Cardiac fibroblast (primary cell): ENCODE results near the gene AP3B2.
"Not testable (repeated sequence)": the region's sequence is repeated elsewhere in the genome, so short reads cannot be mapped to it uniquely, and the experiment has no call there.

Source experiments
- DNase-seq, 2 donors: peaks; one replicate each; pipeline versions ENCODE4 v3.0.0 to v3.0.0-alpha.2; 2010; ENCODE audit warnings: low read depth in 2 of 2
- H3K4me3 ChIP-seq, 2 donors: replicated peaks in 1 of 2; 1 replicate in 1 of 2; 2 replicates in 1 of 2; pipeline ENCODE4 v1.5.1; 2011; ENCODE audit warnings: low read depth in 2 of 2, low read length in 2 of 2, mild to moderate bottlenecking in 2 of 2, moderate library complexity in 1 of 2
- CTCF ChIP-seq: IDR thresholded peaks from one replicate; pipeline ENCODE4 v1.5.1; 2011; ENCODE audit warnings: low read depth, mild to moderate bottlenecking, low read length, inconsistent platforms

Gene AP3B2

GRCh38 chr15:82647045-82647834 lies 62.4 kb downstream of the AP3B2 start, which contains the start of gene CPEB1:
Gene CPEB1 (minus strand): TSS chr15:82647363. CDS start chr15:82628459, 18,904 bp downstream.
- peak within 1 kb of the TSS; percentile 32 to 37 for H3K4me3 ChIP-seq
- no peak for TF ChIP-seq CTCF
- DNase-seq, result peak; percentile 27 to 47

- no peak for DNase-seq
- H3K4me3 ChIP-seq, result no peak overlapping the region
- TF ChIP-seq CTCF, result no peak
Observed at GRCh38 chr15:82646250-82647044, 63.2 kb downstream of the AP3B2 start.

- not testable (repeated sequence) for DNase-seq, H3K4me3 ChIP-seq
Observed at GRCh38 chr15:82644967-82645852, 64.5 kb downstream of the AP3B2 start.

GRCh38 chr15:82643992-82644391 lies 65.7 kb downstream of the AP3B2 start:
- TF ChIP-seq CTCF, result no peak
- H3K4me3 ChIP-seq, result no peak overlapping the region
- DNase-seq, result no peak

GRCh38 chr15:82642656-82643055 lies 67.0 kb downstream of the AP3B2 start:
- no peak for TF ChIP-seq CTCF
- no peak overlapping the region for H3K4me3 ChIP-seq
- DNase-seq, result no peak

GRCh38 chr15:82641129-82641798 lies 68.4 kb downstream of the AP3B2 start:
- H3K4me3 ChIP-seq, result no peak overlapping the region
- no peak for TF ChIP-seq CTCF
- no peak for DNase-seq
